Mesothelial cell of epicardium (in vitro differentiated cells): ENCODE measurements around the gene RAB31. TPM values are rescaled to one million over a fixed set of nuclear protein-coding genes. Genes with fewer than 3 reads are reported as not detected.

Experiments used
- DNase-seq, 2 experiments: peaks; one replicate each; pipeline ENCODE4 v3.0.0; 2021; ENCODE audit warnings: low spot score in 2 of 2; ENCODE audit not compliant: unreplicated experiment in 2 of 2
- H3K27ac Mint-ChIP-seq: 2 replicates; pipeline ENCODE4 v1.8.0; 2021; ENCODE audit warnings: mixed read lengths
- H3K27me3 Mint-ChIP-seq: 2 replicates; pipeline ENCODE4 v1.8.0; 2021; ENCODE audit warnings: low read depth, mixed read lengths
- H3K36me3 Mint-ChIP-seq: 2 replicates; pipeline ENCODE4 v1.8.0; 2021; ENCODE audit warnings: mixed read lengths
- H3K4me1 Mint-ChIP-seq: 2 replicates; pipeline ENCODE4 v1.8.0; 2021; ENCODE audit warnings: mixed read lengths
- H3K4me3 Mint-ChIP-seq: 2 replicates; pipeline ENCODE4 v1.8.0; 2021; ENCODE audit warnings: mild to moderate bottlenecking, moderate library complexity, mixed read lengths
- H3K9me3 Mint-ChIP-seq: 2 replicates; pipeline ENCODE4 v1.8.0; 2021; ENCODE audit warnings: mixed read lengths
- CTCF ChIP-seq: fragments of 200-600 bp; sonication (generic); IDR thresholded peaks from one replicate; pipeline ENCODE4 v1.5.0; 2021; ENCODE audit warnings: antibody characterized with exemption; ENCODE audit not compliant: unreplicated experiment
- total RNA-seq: library from RNA; stranded (reverse); gene quantifications from 3 replicates; pipeline ENCODE4 v1.2.1, GENCODE V29; 2021

Gene RAB31
- total RNA-seq, 1 donor from 2014 or later: 21.8 TPM

GRCh38 chr18:9792565-9793245 lies 84.6 kb downstream of the RAB31 start:
- no peaks in the 10 kb centered on the region for H3K4me1 Mint-ChIP-seq
- H3K36me3 Mint-ChIP-seq: peaks cover 10% of the 10 kb centered on the region
- no peak for DNase-seq
- peaks cover 17% of the 10 kb centered on the region for H3K9me3 Mint-ChIP-seq
- peak; percentile 71 for TF ChIP-seq CTCF
- H3K27me3 Mint-ChIP-seq: no peaks in the 10 kb centered on the region
- no peak overlapping the region for H3K4me3 Mint-ChIP-seq
- H3K27ac Mint-ChIP-seq: no peak overlapping the region

- Mint-ChIP-seq H3K27me3 (no peaks in the 10 kb centered on the region), H3K27ac (no peak overlapping the region), H3K4me3 (no peak overlapping the region), H3K9me3 (peaks cover 12% of the 10 kb centered on the region), H3K36me3 (peaks cover 10% of the 10 kb centered on the region), H3K4me1 (no peaks in the 10 kb centered on the region)
- no peak for TF ChIP-seq CTCF
- DNase-seq: no peak
These were observed 87.9 kb downstream of the RAB31 start for GRCh38 chr18:9796011-9796410.

- H3K27ac Mint-ChIP-seq: no peak overlapping the region
- H3K27me3 Mint-ChIP-seq: no peaks in the 10 kb centered on the region
These were observed 88.9 kb downstream of the RAB31 start for GRCh38 chr18:9796935-9797549.

GRCh38 chr18:9802175-9803062 lies 94.3 kb downstream of the RAB31 start:
- H3K9me3 Mint-ChIP-seq: peaks cover 8% of the 10 kb centered on the region
- peaks cover 12% of the 10 kb centered on the region for H3K4me1 Mint-ChIP-seq
- no peak overlapping the region for H3K4me3 Mint-ChIP-seq
- H3K27ac Mint-ChIP-seq: no peak overlapping the region
- no peak for TF ChIP-seq CTCF
- peaks cover 6% of the 10 kb centered on the region for H3K36me3 Mint-ChIP-seq
- no peak for DNase-seq
- H3K27me3 Mint-ChIP-seq: no peaks in the 10 kb centered on the region

More at GRCh38 chr18:9796935-9797549, 88.9 kb downstream of the RAB31 start:
- no peak for DNase-seq
- Mint-ChIP-seq H3K4me3 (no peak overlapping the region), H3K4me1 (no peaks in the 10 kb centered on the region), H3K9me3 (peaks cover 16% of the 10 kb centered on the region), H3K36me3 (peaks cover 10% of the 10 kb centered on the region)
- TF ChIP-seq CTCF: no peak

GRCh38 chr18:9803063-9803697 lies 95.1 kb downstream of the RAB31 start:
- H3K27ac Mint-ChIP-seq: peak overlapping the region; percentile 30

More at GRCh38 chr18:9803063-9803697, 95.1 kb downstream of the RAB31 start:
- H3K4me3 Mint-ChIP-seq: no peak overlapping the region
- no peak for TF ChIP-seq CTCF
- H3K36me3 Mint-ChIP-seq: peaks cover 6% of the 10 kb centered on the region
- H3K27me3 Mint-ChIP-seq: no peaks in the 10 kb centered on the region
- no peak for DNase-seq
- H3K4me1 Mint-ChIP-seq: peaks cover 13% of the 10 kb centered on the region
- peaks cover 8% of the 10 kb centered on the region for H3K9me3 Mint-ChIP-seq
